HepG2 (cell line): ENCODE data around the gene RPP25L. TPM values are rescaled to one million over a fixed set of nuclear protein-coding genes. Genes with fewer than 3 reads are reported as not detected.
A peak's percentile ranks its signal among the peaks of the same experiment; 100 is the strongest.

Source experiments
- ARNTL ChIP-seq: sonication (generic); formaldehyde crosslinking; IDR thresholded peaks from 2 replicates; pipeline ENCODE4 v1.4.0; 2020; ENCODE audit warnings: mild to moderate bottlenecking, missing genetic modification reagents
- FIP1L1 ChIP-seq: fragments of 200-400 bp; formaldehyde crosslinking; IDR thresholded peaks from 2 replicates; pipeline ENCODE4 v1.6.1; 2018; ENCODE audit warnings: low read depth, mild to moderate bottlenecking, low read length, moderate library complexity, borderline replicate concordance; ENCODE audit not compliant: insufficient read depth
- GPN1 ChIP-seq: sonication (generic); formaldehyde crosslinking; IDR thresholded peaks from 2 replicates; pipeline ENCODE4 v1.5.1; 2020; ENCODE audit warnings: missing genetic modification reagents, borderline replicate concordance
- GZF1 ChIP-seq: sonication (generic); formaldehyde crosslinking; IDR thresholded peaks from 2 replicates; pipeline ENCODE4 v1.5.1; 2020; ENCODE audit warnings: mild to moderate bottlenecking, missing genetic modification reagents
- HNRNPK ChIP-seq: fragments of 200-400 bp; formaldehyde crosslinking; IDR thresholded peaks from 2 replicates; pipeline ENCODE4 v1.6.1; 2018; ENCODE audit warnings: low read length, low read depth, moderate library complexity, mild to moderate bottlenecking; ENCODE audit not compliant: poor library complexity, severe bottlenecking
- HNRNPUL1 ChIP-seq: fragments of 200-400 bp; formaldehyde crosslinking; IDR thresholded peaks from 2 replicates; pipeline ENCODE4 v1.6.1; 2017; ENCODE audit warnings: low read depth, mild to moderate bottlenecking, low read length, moderate library complexity
- ISL2 ChIP-seq: sonication (generic); formaldehyde crosslinking; IDR thresholded peaks from 2 replicates; pipeline ENCODE4 v1.5.0; 2020; ENCODE audit warnings: missing genetic modification reagents
- MAF1 ChIP-seq: sonication (generic); formaldehyde crosslinking; IDR thresholded peaks from 2 replicates; pipeline ENCODE4 v1.5.0; 2020; ENCODE audit warnings: missing genetic modification reagents, borderline replicate concordance
- MED13 ChIP-seq: sonication (generic); formaldehyde crosslinking; IDR thresholded peaks from 2 replicates; pipeline ENCODE4 v1.5.0; 2020; ENCODE audit warnings: missing genetic modification reagents
- PCBP2 ChIP-seq: fragments of 200-400 bp; formaldehyde crosslinking; optimal IDR thresholded peaks from 2 replicates; pipeline ENCODE3; 2018; ENCODE audit warnings: low read length, low read depth; ENCODE audit not compliant: poor library complexity, severe bottlenecking
- PHF20 ChIP-seq: sonication (generic); formaldehyde crosslinking; IDR thresholded peaks from 2 replicates; pipeline ENCODE4 v1.5.0; 2020; ENCODE audit warnings: mild to moderate bottlenecking, missing genetic modification reagents
- SOX6 ChIP-seq, 2 experiments: fragments of 450-650 bp in 1 of 2; sonication (generic) in 1 of 2; formaldehyde crosslinking in 1 of 2; IDR thresholded peaks; 2 replicates each; pipeline versions ENCODE4 v1.4.0 to v1.6.1; 2017 to 2020; ENCODE audit warnings: antibody characterized with exemption in 1 of 2, mild to moderate bottlenecking in 1 of 2, missing genetic modification reagents in 1 of 2
- TBX2 ChIP-seq: sonication (generic); formaldehyde crosslinking; IDR thresholded peaks from 2 replicates; pipeline ENCODE4 v1.5.0; 2020; ENCODE audit warnings: missing genetic modification reagents, mild to moderate bottlenecking, borderline replicate concordance
- ZNF30 ChIP-seq: sonication (generic); formaldehyde crosslinking; IDR thresholded peaks from 2 replicates; pipeline ENCODE4 v1.5.0; 2020; ENCODE audit warnings: mild to moderate bottlenecking, missing genetic modification reagents
- ZNF556 ChIP-seq: sonication (generic); formaldehyde crosslinking; IDR thresholded peaks from 2 replicates; pipeline ENCODE4 v1.4.0; 2020; ENCODE audit warnings: mild to moderate bottlenecking, missing genetic modification reagents, borderline replicate concordance
- ZNF557 ChIP-seq: sonication (generic); formaldehyde crosslinking; IDR thresholded peaks from 2 replicates; pipeline ENCODE4 v1.4.0; 2020; ENCODE audit warnings: missing genetic modification reagents
- ZNF605 ChIP-seq: sonication (generic); formaldehyde crosslinking; IDR thresholded peaks from 2 replicates; pipeline ENCODE4 v1.8.0; 2022; ENCODE audit warnings: mild to moderate bottlenecking, missing genetic modification reagents
- ZNF646 ChIP-seq: sonication (generic); formaldehyde crosslinking; IDR thresholded peaks from 2 replicates; pipeline ENCODE4 v1.9.0; 2021; ENCODE audit warnings: mild to moderate bottlenecking, missing genetic modification reagents
- ZNF784 ChIP-seq: sonication (generic); formaldehyde crosslinking; IDR thresholded peaks from 2 replicates; pipeline ENCODE4 v1.5.1; 2020; ENCODE audit warnings: missing genetic modification reagents, mild to moderate bottlenecking, borderline replicate concordance
- ZSCAN21 ChIP-seq: sonication (generic); formaldehyde crosslinking; IDR thresholded peaks from 2 replicates; pipeline ENCODE4 v1.8.0; 2022; ENCODE audit warnings: mild to moderate bottlenecking, missing genetic modification reagents, moderate library complexity, borderline replicate concordance
- polyA plus RNA-seq, 8 experiments: library from polyadenylated mRNA; depleted of rRNA in 3 of 8; stranded (reverse) in 7 of 8; unstranded in 1 of 8; fragments of >200 nt; fragmentation: Illumina TruSeq in 4 of 8; extraction: Trizol in 4 of 8; gene quantifications; 2 replicates each; pipeline versions ENCODE4 v1.2.1 to v1.2.3, GENCODE V29; 2011 to 2016; ENCODE audit warnings: low read depth in 4 of 8, missing spikeins in 1 of 8, mixed read lengths in 1 of 8; ENCODE audit not compliant: insufficient read depth in 1 of 8
- total RNA-seq, 5 experiments: library from RNA; depleted of rRNA; stranded (reverse); fragments of >200 nt; fragmentation: Illumina TruSeq; extraction: Trizol; gene quantifications; 2 replicates each; pipeline ENCODE4 v1.2.3, GENCODE V29; 2016; ENCODE audit warnings: low read depth in 1 of 5

Gene RPP25L
- total and polyA plus RNA-seq, 2 of the 13 experiments (the other 11 are each of a cell fraction or from before 2014, with no cell fraction given) = 24.5 to 27.3 TPM

GRCh38 chr9:34620061-34620994 is 8.4 kb upstream of the RPP25L start, which contains the start of gene DCTN3 (continued):
- no peak for TF ChIP-seq SOX6 (IDR thresholded peaks at IDR 0.05)
- TF ChIP-seq SOX6 (CRISPR knock-in tag; IDR thresholded peaks at IDR 0.05) = 0 out of 2 replicates have a peak, but pooled peaks have one; percentile 40
- no peak for TF ChIP-seq HNRNPK
- no peak for TF ChIP-seq ISL2 (CRISPR knock-in tag)
- TF ChIP-seq ZSCAN21 (CRISPR knock-in tag) = no peak
- no peak for TF ChIP-seq MAF1
- peak; percentile 81 for TF ChIP-seq PHF20 (CRISPR knock-in tag)
- TF ChIP-seq ZNF30 (CRISPR knock-in tag) = no peak
- TF ChIP-seq GPN1 (CRISPR knock-in tag) = no peak
- TF ChIP-seq ZNF557 (CRISPR knock-in tag) = no peak
- TF ChIP-seq ZNF646 = no peak
- TF ChIP-seq ZNF605 (CRISPR knock-in tag) = no peak; the same call in 1 of the 2 replicates
- no peak for TF ChIP-seq ARNTL (CRISPR knock-in tag)
- TF ChIP-seq PCBP2 = no peak
- TF ChIP-seq HNRNPUL1 = no peak
- no peak for TF ChIP-seq FIP1L1
- 0 out of 2 replicates have a peak, but pooled peaks have one; percentile 26 for TF ChIP-seq GZF1 (CRISPR knock-in tag)
- TF ChIP-seq ZNF556 (CRISPR knock-in tag) = no peak
- no peak for TF ChIP-seq ZNF784 (CRISPR knock-in tag)
- peak; percentile 39 for TF ChIP-seq TBX2 (CRISPR knock-in tag)
- no peak for TF ChIP-seq MED13 (CRISPR knock-in tag)
